Keratinocyte (primary cell): ENCODE data around the gene ZDHHC7. TPM values are rescaled to one million over a fixed set of nuclear protein-coding genes. Genes with fewer than 3 reads are reported as not detected.

ENCODE experiments used
- DNase-seq: peaks from one replicate; pipeline ENCODE4 v3.0.0-alpha.2; 2011; ENCODE audit warnings: low read depth, missing footprints, low spot score
- FAIRE-seq: peaks from 2 replicates; lab custom pipeline; 2011; peaks lifted over from hg19 to GRCh38; lab: Jason Lieb, UNC
- H2AFZ ChIP-seq: 2 replicates; pipeline ENCODE4 v1.6.0; 2012; ENCODE audit warnings: low read length, control low read depth, inconsistent platforms; ENCODE audit not compliant: control insufficient read depth
- H3K27ac ChIP-seq: 2 replicates; pipeline ENCODE4 v1.5.1; 2011; ENCODE audit warnings: low read length; ENCODE audit not compliant: control insufficient read depth, insufficient read depth
- H3K27me3 ChIP-seq: 3 replicates; pipeline ENCODE4 v1.6.0; 2011; ENCODE audit warnings: low read length; ENCODE audit not compliant: control insufficient read depth, insufficient read depth; ENCODE audit errors: extremely low read depth
- H3K36me3 ChIP-seq, 2 experiments: 2 replicates in 1 of 2; 3 replicates in 1 of 2; pipeline ENCODE4 v1.5.1; 2011; ENCODE audit warnings: low read length in 2 of 2, mild to moderate bottlenecking in 1 of 2; ENCODE audit not compliant: control insufficient read depth in 2 of 2, insufficient read depth in 2 of 2; ENCODE audit errors: extremely low read depth in 1 of 2
- H3K4me1 ChIP-seq: 3 replicates; pipeline ENCODE4 v1.5.1; 2011; ENCODE audit warnings: low read length; ENCODE audit not compliant: control insufficient read depth, insufficient read depth; ENCODE audit errors: extremely low read depth
- H3K4me2 ChIP-seq: 3 replicates; pipeline ENCODE4 v1.6.0; 2011; ENCODE audit warnings: low read depth, low read length; ENCODE audit not compliant: control insufficient read depth, insufficient read depth; ENCODE audit errors: extremely low read depth
- H3K4me3 ChIP-seq, 3 experiments: fragments of 200-600 bp in 1 of 3; sonication (generic) in 1 of 3; 2 replicates in 2 of 3; 3 replicates in 1 of 3; pipeline ENCODE4 v1.5.1; 2011 to 2016; ENCODE audit warnings: low read length in 3 of 3, mild to moderate bottlenecking in 3 of 3, control low read depth in 2 of 3, inconsistent platforms in 1 of 3, low read depth in 1 of 3, mixed read lengths in 1 of 3, mixed run types in 1 of 3, moderate library complexity in 1 of 3; ENCODE audit not compliant: control insufficient read depth in 2 of 3, insufficient read depth in 2 of 3; ENCODE audit errors: extremely low read depth in 1 of 3
- H3K79me2 ChIP-seq: 2 replicates; pipeline ENCODE4 v1.6.0; 2012; ENCODE audit warnings: low read length; ENCODE audit not compliant: control insufficient read depth, insufficient read depth
- H3K9ac ChIP-seq: 3 replicates; pipeline ENCODE4 v1.6.0; 2011; ENCODE audit warnings: low read length; ENCODE audit not compliant: control insufficient read depth, insufficient read depth; ENCODE audit errors: extremely low read depth
- H3K9me1 ChIP-seq: 3 replicates; pipeline ENCODE4 v1.6.0; 2011; ENCODE audit warnings: low read length; ENCODE audit not compliant: control insufficient read depth, insufficient read depth; ENCODE audit errors: extremely low read depth
- H3K9me3 ChIP-seq: 2 replicates; pipeline ENCODE4 v1.5.1; 2012; ENCODE audit warnings: low read depth, low read length; ENCODE audit not compliant: control insufficient read depth
- H4K20me1 ChIP-seq: 3 replicates; pipeline ENCODE4 v1.6.0; 2011; ENCODE audit warnings: low read length; ENCODE audit not compliant: control insufficient read depth, insufficient read depth; ENCODE audit errors: extremely low read depth
- CTCF ChIP-seq, 3 experiments: IDR thresholded peaks in 1 of 3; conservative IDR thresholded peaks in 1 of 3; optimal IDR thresholded peaks in 1 of 3; 2 replicates in 2 of 3; 3 replicates in 1 of 3; pipeline versions ENCODE3 to v1.5.1; 2011; ENCODE audit warnings: low read length in 3 of 3, mild to moderate bottlenecking in 3 of 3, moderate library complexity in 2 of 3, control low read depth in 1 of 3, inconsistent platforms in 1 of 3; ENCODE audit not compliant: insufficient read depth in 2 of 3; ENCODE audit errors: extremely low read depth in 1 of 3
- EZH2 ChIP-seq: IDR thresholded peaks from one replicate; pipeline ENCODE4 v1.6.1; 2012; ENCODE audit warnings: inconsistent platforms, mild to moderate bottlenecking, low read length, moderate library complexity
- dilution Hi-C: fragments of 300-500 bp; cut with MboI; formaldehyde crosslinking; loops from one replicate; pipeline ENCODE4 v1.7.0; 2020; ENCODE audit warnings: low sequenced_read_pairs; ENCODE audit not compliant: extremely low pct_ligation_motif_present
- polyA plus RNA-seq, 5 experiments: library from polyadenylated mRNA; depleted of rRNA in 3 of 5; stranded (reverse) in 3 of 5; stranded (forward) in 1 of 5; unstranded in 1 of 5; fragments of >200 nt; gene quantifications; 1 replicate in 1 of 5; 2 replicates in 3 of 5; 3 replicates in 1 of 5; pipeline versions ENCODE4 v1.2.1 to v1.2.3, GENCODE V29; 2011 to 2012; ENCODE audit warnings: missing spikeins in 2 of 5, low read depth in 1 of 5, low replicate concordance in 1 of 5

ZDHHC7 gene
- polyA plus RNA-seq, 1 donor (not counting 4 experiments of a cell fraction or from before 2014, with no cell fraction given): 37.8 TPM

GRCh38 chr16:85007496-85008214, 3.7 kb downstream of the ZDHHC7 start:
- Histone ChIP-seq H3K9me3 (no peaks in the 10 kb centered on the region), H3K36me3 (peaks cover under 1 to 5% of the 10 kb centered on the region in 2 experiments), H3K9me1 (peaks cover 2% of the 10 kb centered on the region), H3K4me3 (no peak overlapping the region), H3K9ac (no peak overlapping the region), H3K4me2 (no peak overlapping the region), H2AFZ (no peak overlapping the region), H3K4me1 (peaks cover 50% of the 10 kb centered on the region), H3K27ac (no peak overlapping the region), H4K20me1 (no peaks in the 10 kb centered on the region), H3K27me3 (no peaks in the 10 kb centered on the region), H3K79me2 (peaks cover 66% of the 10 kb centered on the region)
- DNase-seq (no peak), FAIRE-seq (no peak)
- TF ChIP-seq CTCF (optimal IDR thresholded peaks at IDR 0.05 in 1 of 3, IDR thresholded peaks at IDR 0.05 in 1 of 3, conservative IDR thresholded peaks at IDR 0.05 in 1 of 3; ENCODE audit: extremely low read depth in 1 of 3, insufficient read depth in 2 of 3, low read length in 3 of 3): no peak
- TF ChIP-seq EZH2: no peak
- dilution Hi-C loops: no loop called here

- TF ChIP-seq CTCF (optimal IDR thresholded peaks at IDR 0.05 in 1 of 3, IDR thresholded peaks at IDR 0.05 in 1 of 3, conservative IDR thresholded peaks at IDR 0.05 in 1 of 3; ENCODE audit: extremely low read depth in 1 of 3, insufficient read depth in 2 of 3, low read length in 3 of 3): no peak
- TF ChIP-seq EZH2: no peak
- Histone ChIP-seq H3K9ac (no peak overlapping the region), H3K27me3 (no peaks in the 10 kb centered on the region), H4K20me1 (no peaks in the 10 kb centered on the region), H3K9me3 (no peaks in the 10 kb centered on the region), H3K4me2 (no peak overlapping the region), H3K79me2 (peaks cover 76% of the 10 kb centered on the region), H3K4me1 (peaks cover 60% of the 10 kb centered on the region), H3K4me3 (no peak overlapping the region), H3K27ac (no peak overlapping the region), H3K36me3 (peaks cover 10% of the 10 kb centered on the region in 2 experiments), H3K9me1 (peaks cover 4% of the 10 kb centered on the region), H2AFZ (no peak overlapping the region)
- DNase-seq: no peak
- no peak for FAIRE-seq
- dilution Hi-C loops: no loop called here
Measured at GRCh38 chr16:85006639-85007038, 4.7 kb downstream of the ZDHHC7 start.
